ENCODE measurements around the gene ARHGAP22. TPM values are rescaled to one million over a fixed set of nuclear protein-coding genes. Genes with fewer than 3 reads are reported as not detected.
"Not testable (repeated sequence)": the region's sequence is repeated elsewhere in the genome, so short reads cannot be mapped to it uniquely, and the experiment has no call there.

ARHGAP22 gene
- total RNA-seq, 1 donor = 22.9 TPM

- no peak for DNase-seq (ENCODE audit: low read depth)
- no peak for TF ChIP-seq CTCF (IDR thresholded peaks at IDR 0.05; ENCODE audit: insufficient read depth, low read depth, low read length)
- no peak overlapping the region for H3K4me3 ChIP-seq (ENCODE audit: low read depth, low read length)
These were observed 167.3 kb downstream of the ARHGAP22 start for GRCh38 chr10:48437546-48437945.

- no peak for DNase-seq (ENCODE audit: low read depth)
- TF ChIP-seq CTCF (IDR thresholded peaks at IDR 0.05; ENCODE audit: insufficient read depth, low read depth, low read length) = no peak
- H3K4me3 ChIP-seq (ENCODE audit: low read depth, low read length) = no peak overlapping the region
These were observed 173.0 kb downstream of the ARHGAP22 start for GRCh38 chr10:48431871-48432270.

- no peak for DNase-seq (ENCODE audit: low read depth)
- TF ChIP-seq CTCF (IDR thresholded peaks at IDR 0.05; ENCODE audit: insufficient read depth, low read depth, low read length) = no peak
These were observed 174.4 kb downstream of the ARHGAP22 start for GRCh38 chr10:48430402-48430993.

GRCh38 chr10:48429309-48429708, 175.6 kb downstream of the ARHGAP22 start:
- DNase-seq (ENCODE audit: low read depth) = no peak
- no peak overlapping the region for H3K4me3 ChIP-seq (ENCODE audit: low read depth, low read length)
- TF ChIP-seq CTCF (IDR thresholded peaks at IDR 0.05; ENCODE audit: insufficient read depth, low read depth, low read length) = no peak

More at GRCh38 chr10:48430402-48430993, 174.4 kb downstream of the ARHGAP22 start:
- H3K4me3 ChIP-seq (ENCODE audit: low read depth, low read length) = no peak overlapping the region

GRCh38 chr10:48428896-48429295, 176.0 kb downstream of the ARHGAP22 start:
- no peak for DNase-seq (ENCODE audit: low read depth)
- TF ChIP-seq CTCF (IDR thresholded peaks at IDR 0.05; ENCODE audit: insufficient read depth, low read depth, low read length) = no peak
- H3K4me3 ChIP-seq (ENCODE audit: low read depth, low read length) = no peak overlapping the region

GRCh38 chr10:48423884-48424283, 181.0 kb downstream of the ARHGAP22 start:
- no peak overlapping the region for H3K4me3 ChIP-seq (ENCODE audit: low read depth, low read length)
- DNase-seq (ENCODE audit: low read depth) = no peak
- TF ChIP-seq CTCF (IDR thresholded peaks at IDR 0.05; ENCODE audit: insufficient read depth, low read depth, low read length) = no peak

GRCh38 chr10:48421862-48422261, 183.0 kb downstream of the ARHGAP22 start:
- not testable (repeated sequence) for DNase-seq (ENCODE audit: low read depth); H3K4me3 ChIP-seq (ENCODE audit: low read depth, low read length)
